Urinary bladder (tissue), 4 donors: Measurements from ENCODE around the gene STXBP2. TPM values are rescaled to one million over a fixed set of nuclear protein-coding genes. Genes with fewer than 3 reads are reported as not detected.

Experiments used
- DNase-seq: peaks from one replicate; pipeline ENCODE4 v3.0.0-alpha.2; 2015; ENCODE audit errors: extremely low spot score
- H3K27ac ChIP-seq: one replicate; pipeline ENCODE4 v1.5.1; 2013; ENCODE audit warnings: low read depth, mild to moderate bottlenecking, moderate library complexity
- H3K36me3 ChIP-seq: one replicate; pipeline ENCODE4 v1.6.1; 2013; ENCODE audit warnings: mild to moderate bottlenecking, moderate library complexity; ENCODE audit not compliant: insufficient read depth
- H3K4me1 ChIP-seq: one replicate; pipeline ENCODE4 v1.6.1; 2013; ENCODE audit warnings: mild to moderate bottlenecking, moderate library complexity; ENCODE audit not compliant: insufficient read depth
- H3K4me3 ChIP-seq: one replicate; pipeline ENCODE4 v1.5.1; 2013; ENCODE audit warnings: low read depth, low read length
- WGBS: extraction: QIAGEN DNeasy Blood & Tissue Kit; methylation state at CpG from one replicate; pipeline ENCODE4 v1.1.7; 2013; 5-methylcytosine and 5-hydroxymethylcytosine counted together
- polyA plus RNA-seq: library from polyadenylated mRNA; stranded (reverse); fragments of 200-250 nt; gene quantifications from one replicate; pipeline ENCODE4 v1.2.3, GENCODE V29; 2013
- total RNA-seq: library from RNA; depleted of rRNA; stranded (reverse); fragments of >200 nt; gene quantifications from one replicate; pipeline ENCODE4 v1.2.3, GENCODE V29; 2014
- donor health status: healthy with polysubstance abuse.
- donor health status: healthy.

STXBP2 gene
- total and polyA plus RNA-seq, 2 donors, result 9.9 to 25.3 TPM

- peaks cover 4% of the 10 kb centered on the region for H3K36me3 ChIP-seq
- no peaks in the 10 kb centered on the region for H3K4me1 ChIP-seq
- H3K27ac ChIP-seq, result peak overlapping the region; percentile 69
- H3K4me3 ChIP-seq, result no peak overlapping the region
- 88% methylated on average over 48 of the region's 48 CpGs for WGBS
- no peak for DNase-seq
Observed at GRCh38 chr19:7619671-7620441, 17.1 kb upstream of the STXBP2 start.

GRCh38 chr19:7620442-7621412 lies 16.2 kb upstream of the STXBP2 start:
- DNase-seq, result no peak
- H3K4me1 ChIP-seq, result no peaks in the 10 kb centered on the region
- H3K27ac ChIP-seq, result no peak overlapping the region
- H3K4me3 ChIP-seq, result no peak overlapping the region
- peaks cover 4% of the 10 kb centered on the region for H3K36me3 ChIP-seq
- 94% methylated on average over 57 of the region's 57 CpGs for WGBS

DNA sequence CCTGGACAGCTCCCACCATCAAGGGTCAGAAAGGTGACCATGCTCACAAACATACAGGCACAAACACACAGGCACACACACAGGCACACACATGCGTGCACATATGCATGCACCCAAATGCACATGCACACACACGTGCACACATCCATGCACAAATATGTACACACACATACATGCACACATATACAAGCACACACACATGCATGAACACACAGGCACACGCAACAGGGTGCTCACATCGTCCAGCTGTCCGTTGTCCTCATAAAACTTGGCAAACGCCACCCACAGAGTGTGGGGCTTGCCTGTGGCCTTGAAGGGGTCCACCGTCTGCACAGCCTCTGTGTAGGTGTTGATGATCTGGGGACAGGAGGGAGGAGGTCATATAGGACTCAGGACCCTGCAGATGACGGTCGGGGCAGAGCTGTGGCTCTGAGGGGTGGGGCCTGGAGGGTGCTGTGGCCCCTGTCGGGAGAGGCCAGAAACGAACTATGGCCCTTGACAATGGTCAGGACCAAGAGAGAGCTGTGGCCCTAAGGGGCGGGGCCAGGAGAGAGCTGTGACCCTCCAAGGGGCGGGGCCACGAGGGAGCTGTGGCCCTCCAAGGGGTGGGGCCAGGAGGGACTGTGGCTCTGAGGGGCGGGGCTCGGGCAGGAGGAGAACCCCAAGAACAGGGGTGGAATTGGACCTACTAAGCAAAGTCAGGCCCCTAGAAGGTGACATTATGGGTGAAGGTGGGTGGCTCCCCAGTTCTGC lies 13.8 kb upstream of the STXBP2 start:
- H3K4me3 ChIP-seq, result no peak overlapping the region
- 86% methylated on average over 16 of the region's 16 CpGs for WGBS
- H3K27ac ChIP-seq, result no peak overlapping the region
- H3K36me3 ChIP-seq, result peaks cover 4% of the 10 kb centered on the region
- no peak for DNase-seq
- H3K4me1 ChIP-seq, result no peaks in the 10 kb centered on the region

- Histone ChIP-seq H3K36me3 (peaks cover 4% of the 10 kb centered on the region), H3K4me1 (no peaks in the 10 kb centered on the region), H3K27ac (no peak overlapping the region), H3K4me3 (no peak overlapping the region)
- WGBS, result 93% methylated on average over 39 of the region's 39 CpGs
- DNase-seq, result no peak
Observed at GRCh38 chr19:7623725-7624603, 12.9 kb upstream of the STXBP2 start.

- Histone ChIP-seq H3K4me3 (no peak overlapping the region), H3K4me1 (no peaks in the 10 kb centered on the region), H3K36me3 (peaks cover 4% of the 10 kb centered on the region), H3K27ac (no peak overlapping the region)
- DNase-seq, result no peak
- 93% methylated on average over 17 of the region's 17 CpGs for WGBS
Observed at GRCh38 chr19:7624810-7625209, 12.1 kb upstream of the STXBP2 start.

GRCh38 chr19:7625763-7626372 lies 11.0 kb upstream of the STXBP2 start:
- Histone ChIP-seq H3K4me3 (no peak overlapping the region), H3K4me1 (no peaks in the 10 kb centered on the region), H3K27ac (no peak overlapping the region), H3K36me3 (peaks cover 4% of the 10 kb centered on the region)
- no peak for DNase-seq
- WGBS, result 97% methylated on average over 34 of the region's 34 CpGs

DNA sequence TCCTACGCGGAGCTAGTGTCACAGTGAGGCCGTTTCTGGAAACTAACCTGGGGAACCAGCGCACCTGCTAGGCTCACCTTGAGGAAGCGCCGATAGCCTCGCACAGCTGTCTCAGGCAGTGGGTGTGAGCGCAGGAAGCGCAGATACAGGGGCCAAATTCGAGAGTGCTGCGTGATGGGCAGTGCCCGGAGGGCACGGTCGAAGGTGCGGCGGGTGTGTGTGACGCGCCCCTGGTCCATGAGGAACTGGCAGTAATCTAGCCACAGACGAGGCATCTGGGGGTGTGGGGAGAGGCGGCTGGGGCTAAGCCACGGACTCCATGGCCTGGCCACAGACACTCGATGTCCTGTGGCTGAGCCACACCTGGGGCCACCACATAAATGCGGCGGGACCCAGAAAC lies 9.7 kb upstream of the STXBP2 start:
- peaks cover 2% of the 10 kb centered on the region for H3K36me3 ChIP-seq
- DNase-seq, result no peak
- no peak overlapping the region for H3K4me3 ChIP-seq
- no peak overlapping the region for H3K27ac ChIP-seq
- no peaks in the 10 kb centered on the region for H3K4me1 ChIP-seq
- WGBS, result 97% methylated on average over 24 of the region's 24 CpGs

DNA sequence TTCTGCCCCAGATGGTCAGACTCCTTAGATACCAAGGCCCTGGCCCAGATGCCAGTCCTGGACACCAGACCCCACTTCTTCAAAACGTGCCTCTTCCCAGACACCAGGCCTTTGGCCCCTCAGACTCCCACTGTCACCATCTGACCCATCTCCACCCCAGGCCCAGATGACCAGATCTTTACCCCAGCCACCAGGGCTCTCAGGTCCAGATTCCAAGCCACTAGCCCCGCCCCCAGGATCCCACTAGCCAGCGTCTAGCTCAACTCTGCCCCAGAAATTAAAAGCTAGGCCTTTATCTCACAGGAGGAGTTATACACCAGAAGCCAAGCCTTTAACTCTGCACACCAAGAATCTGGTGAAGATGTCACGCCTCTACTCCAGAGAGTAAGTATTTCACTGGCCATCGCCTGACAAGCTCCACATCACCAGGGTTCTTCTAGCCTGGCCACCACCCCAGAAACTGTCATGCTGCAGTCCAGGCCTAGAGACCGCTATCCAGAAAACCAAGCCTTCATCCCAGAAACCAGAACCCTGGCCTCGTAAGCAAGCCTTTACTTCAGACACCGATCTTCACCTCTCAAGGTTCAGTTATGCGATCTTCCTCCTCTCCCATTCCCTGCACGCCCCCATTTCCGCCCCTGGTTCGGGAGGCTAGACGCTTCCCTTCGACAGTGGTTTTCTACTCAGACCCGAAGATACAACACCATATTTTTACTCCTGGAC lies 8.2 kb upstream of the STXBP2 start:
- Histone ChIP-seq H3K27ac (peak overlapping the region; percentile 73), H3K36me3 (no peaks in the 10 kb centered on the region), H3K4me1 (no peaks in the 10 kb centered on the region), H3K4me3 (peak overlapping the region; percentile 87)
- WGBS, result 4% methylated on average over 15 of the region's 15 CpGs
- no peak for DNase-seq

DNA sequence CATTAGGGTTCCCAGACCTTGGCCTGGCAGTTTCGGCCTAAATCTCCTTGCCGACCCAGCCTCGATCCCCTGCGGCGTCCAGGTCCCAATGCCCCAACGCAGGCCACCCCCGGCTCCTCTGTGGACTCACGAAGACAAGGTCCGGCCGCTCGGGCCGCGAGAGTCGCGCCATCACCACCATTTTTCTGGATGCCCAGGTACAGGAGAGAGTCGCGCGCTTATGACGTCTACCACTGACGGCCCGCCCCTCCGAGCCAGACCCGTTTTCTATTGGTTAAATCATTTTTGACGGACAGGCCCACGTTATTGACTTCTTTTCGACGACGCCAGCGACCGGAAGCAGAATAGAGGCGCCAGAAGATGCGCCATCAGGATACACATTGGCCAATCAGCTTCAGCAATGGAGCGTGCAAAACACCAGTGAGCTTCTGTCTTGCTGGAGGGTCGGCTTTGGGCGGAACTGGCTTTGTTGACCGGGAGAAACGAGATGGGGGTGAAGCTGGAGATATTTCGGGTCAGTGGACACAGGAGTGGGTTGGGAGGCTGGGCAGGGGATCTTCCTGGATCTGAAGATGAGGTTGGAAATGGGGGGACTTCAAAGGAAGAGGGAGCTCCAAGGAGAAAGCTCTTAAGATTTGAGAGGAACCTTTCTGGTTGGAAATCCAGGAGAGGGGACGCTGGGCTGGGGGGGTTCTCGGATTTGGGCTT lies 7.4 kb upstream of the STXBP2 start, which contains the start of the genes PET100 and XAB2:
Gene PET100 (plus strand): TSS at position 447 of the 708 bp plus-strand sequence. CDS start 41 bp downstream, at position 488.
Gene XAB2 (minus strand): TSS at position 199 of the 708 bp plus-strand sequence. CDS start 18 bp downstream, at position 181.
- H3K36me3 ChIP-seq, result no peaks in the 10 kb centered on the region
- peak; percentile 99 for DNase-seq
- peak within 1 kb of the TSS; percentile 73 for H3K27ac ChIP-seq
- under 1% methylated on average over 40 of the region's 40 CpGs for WGBS
- H3K4me1 ChIP-seq, result no peaks in the 10 kb centered on the region
- peak within 1 kb of the TSS; percentile 87 for H3K4me3 ChIP-seq

- Histone ChIP-seq H3K27ac (no peak overlapping the region), H3K36me3 (no peaks in the 10 kb centered on the region), H3K4me1 (no peaks in the 10 kb centered on the region), H3K4me3 (no peak overlapping the region)
- no peak for DNase-seq
- WGBS, result 92% methylated on average over 12 of the region's 12 CpGs
Observed at GRCh38 chr19:7631577-7631976, 5.3 kb upstream of the STXBP2 start.
